Left ventricle myocardium inferior (tissue), 1 donor: Measurements from ENCODE around the gene SEPTIN1. TPM values are rescaled to one million over a fixed set of nuclear protein-coding genes. Genes with fewer than 3 reads are reported as not detected.

Experiments used
- DNase-seq: peaks from one replicate; pipeline ENCODE4 v3.0.0-alpha.2; 2020
- H3K27ac ChIP-seq: fragments of 200-600 bp; replicated peaks from 2 replicates; pipeline ENCODE4 v1.8.0; 2021
- H3K27me3 ChIP-seq: fragments of 200-600 bp; 2 replicates; pipeline ENCODE4 v1.8.0; 2021; ENCODE audit warnings: low read depth
- H3K36me3 ChIP-seq: fragments of 200-600 bp; 2 replicates; pipeline ENCODE4 v1.8.0; 2021
- H3K4me1 ChIP-seq: fragments of 200-600 bp; 2 replicates; pipeline ENCODE4 v1.8.0; 2021
- H3K4me3 ChIP-seq: fragments of 200-600 bp; 2 replicates; pipeline ENCODE4 v1.8.0; 2021; ENCODE audit warnings: mild to moderate bottlenecking, moderate library complexity
- H3K9me3 ChIP-seq: fragments of 200-600 bp; replicated peaks from 2 replicates; pipeline ENCODE4 v1.8.0; 2021
- CTCF ChIP-seq: fragments of 200-600 bp; IDR thresholded peaks from 2 replicates; pipeline ENCODE4 v1.8.0; 2021; ENCODE audit warnings: antibody characterized with exemption, mild to moderate bottlenecking, borderline replicate concordance
- intact Hi-C: fragments of 100-400 bp; cut with micrococcal nuclease; formaldehyde crosslinking; loops from one replicate; pipeline ENCODE4 v1.11.0; 2022
- total RNA-seq: library from RNA; stranded (reverse); fragmentation: NEBNext Ultra II Directional; extraction: Animal tissue kit (Norgen Biotek cat#: 25700); gene quantifications from one replicate; pipeline ENCODE4 v1.2.1, GENCODE V29; 2021
- donor health status: DM: no; HTN: yes; CAD: no; lungs with severe emphysema.

Gene SEPTIN1
- total RNA-seq, 1 donor from 2014 or later = 1.3 TPM

GRCh38 chr16:30351001-30351441, 31.3 kb downstream of the SEPTIN1 start:
- DNase-seq = no peak
- intact Hi-C loops = no loop called here
- Histone ChIP-seq H3K4me1 (peaks cover 47% of the 10 kb centered on the region), H3K27ac (no peak overlapping the region), H3K4me3 (no peak overlapping the region), H3K9me3 (no peaks in the 10 kb centered on the region), H3K36me3 (peaks cover 47% of the 10 kb centered on the region), H3K27me3 (no peaks in the 10 kb centered on the region)
- no peak for TF ChIP-seq CTCF

- no peaks in the 10 kb centered on the region for H3K9me3 ChIP-seq
- no peak overlapping the region for H3K27ac ChIP-seq
- no peak for DNase-seq
- H3K27me3 ChIP-seq = no peaks in the 10 kb centered on the region
- H3K36me3 ChIP-seq = peaks cover 47% of the 10 kb centered on the region
- no peak for TF ChIP-seq CTCF
- intact Hi-C loops = no loop called here
- H3K4me1 ChIP-seq = peaks cover 40% of the 10 kb centered on the region
- H3K4me3 ChIP-seq = no peak overlapping the region
These were observed 32.1 kb downstream of the SEPTIN1 start for GRCh38 chr16:30350134-30350871.

GRCh38 chr16:30349675-30350074, 32.7 kb downstream of the SEPTIN1 start:
- no peaks in the 10 kb centered on the region for H3K27me3 ChIP-seq
- peaks cover 47% of the 10 kb centered on the region for H3K36me3 ChIP-seq
- intact Hi-C loops = no loop called here
- no peak overlapping the region for H3K4me3 ChIP-seq
- no peak for TF ChIP-seq CTCF
- peaks cover 36% of the 10 kb centered on the region for H3K4me1 ChIP-seq
- H3K27ac ChIP-seq = peak overlapping the region; percentile 19
- no peaks in the 10 kb centered on the region for H3K9me3 ChIP-seq
- DNase-seq = no peak

- Histone ChIP-seq H3K9me3 (no peaks in the 10 kb centered on the region), H3K4me3 (no peak overlapping the region), H3K4me1 (peaks cover 29% of the 10 kb centered on the region), H3K27ac (no peak overlapping the region), H3K36me3 (peaks cover 45% of the 10 kb centered on the region), H3K27me3 (no peaks in the 10 kb centered on the region)
- intact Hi-C loops = no loop called here
- TF ChIP-seq CTCF = no peak
- no peak for DNase-seq
These were observed 33.4 kb downstream of the SEPTIN1 start for GRCh38 chr16:30348929-30349328.

- DNase-seq = no peak
- Histone ChIP-seq H3K27ac (no peak overlapping the region), H3K36me3 (peaks cover 37% of the 10 kb centered on the region), H3K9me3 (no peaks in the 10 kb centered on the region), H3K4me3 (no peak overlapping the region), H3K27me3 (no peaks in the 10 kb centered on the region), H3K4me1 (peaks cover 21% of the 10 kb centered on the region)
- TF ChIP-seq CTCF = no peak
- intact Hi-C loops = no loop called here
These were observed 34.2 kb downstream of the SEPTIN1 start for GRCh38 chr16:30348113-30348512.
